ENCODE data around the gene ATF7. TPM values are rescaled to one million over a fixed set of nuclear protein-coding genes. Genes with fewer than 3 reads are reported as not detected.
A peak's percentile ranks its signal among the peaks of the same experiment; 100 is the strongest.

ATF7 gene
- total and polyA plus RNA-seq, 8 donors: 48.7 to 72.5 (median 63.4) TPM

- Histone ChIP-seq H3K4me1 (peaks cover 14 to 46% of the 10 kb centered on the region in 2 donors), H3K27ac (peak overlapping the region; percentile 98), H3K36me3 (peaks cover 0 to 36% of the 10 kb centered on the region in 2 donors), H3K27me3 (no peaks in the 10 kb centered on the region), H3K9me3 (no peaks in the 10 kb centered on the region), H3K4me3 (peak overlapping the region in 1 of 2 donors; percentile 77)
- TF ChIP-seq CTCF (IDR thresholded peaks at IDR 0.05): no peak
- intact Hi-C loops (cut with DNase I): loop anchor here in 1 of 2 donors (10.0 kb wide), 1 partner anchor 178 kb away; the partner anchor contains the start of gene AAAS
- ATAC-seq (no peak), DNase-seq (no peak)
Observed at GRCh38 chr12:53502331-53502730, 123.9 kb downstream of the ATF7 start.

GRCh38 chr12:53501615-53502181 lies 124.5 kb downstream of the ATF7 start:
- no peak for TF ChIP-seq CTCF (IDR thresholded peaks at IDR 0.05)
- H3K9me3 ChIP-seq: no peaks in the 10 kb centered on the region
- H3K27ac ChIP-seq: peak overlapping the region; percentile 98
- ATAC-seq (no peak), DNase-seq (no peak)
- no peaks in the 10 kb centered on the region for H3K27me3 ChIP-seq
- intact Hi-C loops (cut with DNase I): loop anchor here in 1 of 2 donors (10.0 kb wide), 1 partner anchor 177 kb away; the partner anchor contains the start of gene AAAS
- peaks cover 19 to 49% of the 10 kb centered on the region in 2 donors for H3K4me1 ChIP-seq
- peaks cover 0 to 30% of the 10 kb centered on the region in 2 donors for H3K36me3 ChIP-seq
- H3K4me3 ChIP-seq: peak overlapping the region; percentile 66 to 77

- intact Hi-C loops (cut with DNase I): loop anchor here in 1 of 2 donors (10.0 kb wide), 1 partner anchor 176 kb away; the partner anchor contains the start of gene AAAS
Observed at GRCh38 chr12:53500776-53501614, 125.2 kb downstream of the ATF7 start, which contains the start of gene TARBP2. TSS of gene TARBP2 (plus strand) at chr12:53501283. CDS start at chr12:53501409, 126 bp downstream.

GRCh38 chr12:53500142-53500775 lies 125.9 kb downstream of the ATF7 start:
- H3K27ac ChIP-seq: peak overlapping the region; percentile 98
- peak in 3 of 4 donors; percentile 75 to 87 (median 77) for DNase-seq
- peaks cover 29 to 60% of the 10 kb centered on the region in 2 donors for H3K4me1 ChIP-seq
- intact Hi-C loops (cut with DNase I): loop anchor here in 1 of 2 donors (10.0 kb wide), 1 partner anchor 175 kb away; the partner anchor contains the start of gene AAAS
- no peak for TF ChIP-seq CTCF (IDR thresholded peaks at IDR 0.05)
- H3K4me3 ChIP-seq: peak overlapping the region; percentile 66 to 77
- peaks cover 0 to 15% of the 10 kb centered on the region in 2 donors for H3K36me3 ChIP-seq
- peak; percentile 30 for ATAC-seq
- no peaks in the 10 kb centered on the region for H3K27me3 ChIP-seq
- no peaks in the 10 kb centered on the region for H3K9me3 ChIP-seq

More at GRCh38 chr12:53500776-53501614, 125.2 kb downstream of the ATF7 start, which contains the start of gene TARBP2:
- Histone ChIP-seq H3K4me3 (peak within 1 kb of the TSS; percentile 66 to 77), H3K27ac (peak within 1 kb of the TSS; percentile 98), H3K4me1 (peaks cover 24 to 54% of the 10 kb centered on the region in 2 donors), H3K27me3 (no peaks in the 10 kb centered on the region), H3K9me3 (no peaks in the 10 kb centered on the region), H3K36me3 (peaks cover 0 to 23% of the 10 kb centered on the region in 2 donors)
- ATAC-seq: peak; percentile 83
- TF ChIP-seq CTCF (IDR thresholded peaks at IDR 0.05): no peak
- DNase-seq: peak; percentile 96 to 99 (median 98)

Measured in left lung (tissue), 10 donors.